ENCODE results near the gene TRIM14.
"Not testable (repeated sequence)": the region's sequence is repeated elsewhere in the genome, so short reads cannot be mapped to it uniquely, and the experiment has no call there.

TRIM14 gene

GRCh38 chr9:98108531-98109031 lies 10.4 kb downstream of the TRIM14 start:
- no peak for DNase-seq (ENCODE audit: low read depth in 2 of 2)

- DNase-seq (ENCODE audit: low read depth in 2 of 2), result no peak
Measured at GRCh38 chr9:98107926-98108325, 11.1 kb downstream of the TRIM14 start.

GRCh38 chr9:98105006-98105405 lies 14.0 kb downstream of the TRIM14 start:
- DNase-seq (ENCODE audit: low read depth in 2 of 2), result no peak

GRCh38 chr9:98104445-98104881 lies 14.6 kb downstream of the TRIM14 start:
- no peak for DNase-seq (ENCODE audit: low read depth in 2 of 2)

- peak in 1 of 2 donors; percentile 69 for DNase-seq (ENCODE audit: low read depth in 2 of 2)
Measured at GRCh38 chr9:98101868-98102273, 17.2 kb downstream of the TRIM14 start.

- no peak for DNase-seq (ENCODE audit: low read depth in 2 of 2)
Measured at GRCh38 chr9:98101416-98101815, 17.6 kb downstream of the TRIM14 start.

- no peak for DNase-seq (ENCODE audit: low read depth in 2 of 2)
Measured at GRCh38 chr9:98100456-98100855, 18.6 kb downstream of the TRIM14 start.

GRCh38 chr9:98099898-98100297 lies 19.1 kb downstream of the TRIM14 start:
- DNase-seq (ENCODE audit: low read depth in 2 of 2), result no peak

GRCh38 chr9:98099346-98099745 lies 19.7 kb downstream of the TRIM14 start:
- DNase-seq (ENCODE audit: low read depth in 2 of 2), result no peak

GRCh38 chr9:98097836-98098235 lies 21.2 kb downstream of the TRIM14 start:
- DNase-seq (ENCODE audit: low read depth in 2 of 2), result no peak

GRCh38 chr9:98096091-98096490 lies 22.9 kb downstream of the TRIM14 start:
- DNase-seq (ENCODE audit: low read depth in 2 of 2), result no peak

GRCh38 chr9:98095401-98095800 lies 23.6 kb downstream of the TRIM14 start:
- DNase-seq (ENCODE audit: low read depth in 2 of 2), result no peak

GRCh38 chr9:98094851-98095250 lies 24.2 kb downstream of the TRIM14 start:
- DNase-seq (ENCODE audit: low read depth in 2 of 2), result no peak

- no peak for DNase-seq (ENCODE audit: low read depth in 2 of 2)
Measured at GRCh38 chr9:98094316-98094715, 24.7 kb downstream of the TRIM14 start.

- DNase-seq (ENCODE audit: low read depth in 2 of 2), result no peak
Measured at GRCh38 chr9:98092613-98092931, 26.4 kb downstream of the TRIM14 start.

- DNase-seq (ENCODE audit: low read depth in 2 of 2), result no peak
Measured at GRCh38 chr9:98091735-98092612, 27.0 kb downstream of the TRIM14 start.

GRCh38 chr9:98090674-98091073 lies 28.3 kb downstream of the TRIM14 start:
- not testable (repeated sequence) for DNase-seq (ENCODE audit: low read depth in 2 of 2)

- DNase-seq (ENCODE audit: low read depth in 2 of 2), result no peak
Measured at GRCh38 chr9:98087420-98088354, 31.3 kb downstream of the TRIM14 start.

GRCh38 chr9:98086461-98086860 lies 32.6 kb downstream of the TRIM14 start:
- DNase-seq (ENCODE audit: low read depth in 2 of 2), result no peak

- DNase-seq (ENCODE audit: low read depth in 2 of 2), result no peak
Measured at GRCh38 chr9:98085944-98086343, 33.1 kb downstream of the TRIM14 start.

- no peak for DNase-seq (ENCODE audit: low read depth in 2 of 2)
Measured at GRCh38 chr9:98085058-98085457, 34.0 kb downstream of the TRIM14 start.

- DNase-seq (ENCODE audit: low read depth in 2 of 2), result no peak
Measured at GRCh38 chr9:98084396-98084795, 34.6 kb downstream of the TRIM14 start.
